SU-DHL-6 (cell line): Measurements from ENCODE around the gene PTTG1IP.

ENCODE experiments used
- EZH2phosphoT487 ChIP-seq: fragments of 200-600 bp; sonication (generic), shearing (Covaris generic); conservative IDR thresholded peaks from 2 replicates; pipeline ENCODE4 v1.6.1; 2018; ENCODE audit warnings: mild to moderate bottlenecking, antibody characterized with exemption, low read length, moderate library complexity, mixed read lengths
- TF ChIP-seq, protein P1 (sequence below): fragments of 200-600 bp; sonication (generic); IDR thresholded peaks from one replicate; pipeline ENCODE4 v1.5.1; 2017; ENCODE audit warnings: antibody characterized with exemption, mild to moderate bottlenecking, low read length, moderate library complexity; ENCODE audit not compliant: insufficient read depth, poor library complexity, severe bottlenecking

DNA sequence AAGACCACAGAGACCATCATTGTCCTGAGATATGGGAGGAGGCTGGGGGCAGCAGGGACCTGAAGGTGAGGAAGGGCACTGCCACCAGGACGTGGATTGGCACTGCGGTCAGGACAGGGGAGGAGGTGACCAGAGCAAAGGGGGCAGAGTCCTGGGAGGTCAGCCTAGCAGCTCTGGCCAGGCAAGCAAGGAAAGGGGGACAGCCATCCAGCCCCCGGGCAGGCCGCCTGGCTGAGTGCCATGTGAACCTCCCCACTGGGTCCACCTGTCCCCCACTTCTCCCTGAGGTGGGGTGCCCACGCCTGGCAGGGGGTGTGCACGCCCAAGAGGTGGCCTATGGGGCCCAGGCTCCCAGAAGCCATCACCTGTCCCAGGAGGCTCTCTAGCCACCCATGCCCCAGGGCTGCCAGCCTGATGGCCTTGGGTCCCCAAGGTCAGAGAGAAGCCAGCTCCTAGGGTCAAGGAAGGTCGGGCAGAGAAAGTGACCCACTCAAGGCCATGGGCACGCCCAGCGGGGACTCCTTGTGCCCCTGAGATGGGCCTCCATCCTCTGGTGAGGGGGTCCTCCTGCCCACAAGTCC lies 17.6 kb upstream of the PTTG1IP start:
- no peak for TF ChIP-seq EZH2phosphoT487
- TF ChIP-seq, protein P1, sequence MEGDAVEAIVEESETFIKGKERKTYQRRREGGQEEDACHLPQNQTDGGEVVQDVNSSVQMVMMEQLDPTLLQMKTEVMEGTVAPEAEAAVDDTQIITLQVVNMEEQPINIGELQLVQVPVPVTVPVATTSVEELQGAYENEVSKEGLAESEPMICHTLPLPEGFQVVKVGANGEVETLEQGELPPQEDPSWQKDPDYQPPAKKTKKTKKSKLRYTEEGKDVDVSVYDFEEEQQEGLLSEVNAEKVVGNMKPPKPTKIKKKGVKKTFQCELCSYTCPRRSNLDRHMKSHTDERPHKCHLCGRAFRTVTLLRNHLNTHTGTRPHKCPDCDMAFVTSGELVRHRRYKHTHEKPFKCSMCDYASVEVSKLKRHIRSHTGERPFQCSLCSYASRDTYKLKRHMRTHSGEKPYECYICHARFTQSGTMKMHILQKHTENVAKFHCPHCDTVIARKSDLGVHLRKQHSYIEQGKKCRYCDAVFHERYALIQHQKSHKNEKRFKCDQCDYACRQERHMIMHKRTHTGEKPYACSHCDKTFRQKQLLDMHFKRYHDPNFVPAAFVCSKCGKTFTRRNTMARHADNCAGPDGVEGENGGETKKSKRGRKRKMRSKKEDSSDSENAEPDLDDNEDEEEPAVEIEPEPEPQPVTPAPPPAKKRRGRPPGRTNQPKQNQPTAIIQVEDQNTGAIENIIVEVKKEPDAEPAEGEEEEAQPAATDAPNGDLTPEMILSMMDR = no peak
